NCI-H2196 treated with DMSO at 0.1 percent for 48 hours (cell line): Measurements from ENCODE around the gene HRCT1.
"Not testable (repeated sequence)": the region's sequence is repeated elsewhere in the genome, so short reads cannot be mapped to it uniquely, and the experiment has no call there.

ENCODE experiments used
- DNase-seq: peaks from one replicate; lab custom pipeline; 2025; ENCODE audit not compliant: unreplicated experiment; lab: John Stamatoyannopoulos, UW

The HRCT1 gene

DNA sequence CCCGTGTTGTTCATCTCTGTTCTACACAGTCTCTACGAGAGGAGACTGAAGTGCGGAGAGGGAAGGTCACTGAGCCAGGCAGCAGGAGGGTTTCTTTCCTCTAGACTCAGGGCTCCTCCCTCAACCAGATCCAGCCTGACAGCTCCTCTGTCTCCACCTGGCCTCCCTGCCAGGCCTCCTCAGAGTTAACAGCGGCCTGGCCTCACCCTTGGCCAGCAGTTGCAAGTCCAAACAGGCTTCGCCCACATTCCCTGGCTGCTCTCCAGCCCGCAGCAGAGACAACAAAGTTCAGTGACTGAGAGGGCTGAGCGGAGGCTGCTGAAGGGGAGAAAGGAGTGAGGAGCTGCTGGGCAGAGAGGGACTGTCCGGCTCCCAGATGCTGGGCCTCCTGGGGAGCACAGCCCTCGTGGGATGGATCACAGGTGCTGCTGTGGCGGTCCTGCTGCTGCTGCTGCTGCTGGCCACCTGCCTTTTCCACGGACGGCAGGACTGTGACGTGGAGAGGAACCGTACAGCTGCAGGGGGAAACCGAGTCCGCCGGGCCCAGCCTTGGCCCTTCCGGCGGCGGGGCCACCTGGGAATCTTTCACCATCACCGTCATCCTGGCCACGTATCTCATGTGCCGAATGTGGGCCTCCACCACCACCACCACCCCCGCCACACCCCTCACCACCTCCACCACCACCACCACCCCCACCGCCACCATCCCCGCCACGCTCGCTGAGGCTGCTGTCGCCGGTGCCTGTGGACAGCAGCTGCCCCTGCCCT, at the start of gene HRCT1:
HRCT1 (plus strand) TSS at position 291 of the 768 bp plus-strand sequence; CDS start at position 377, 86 bp downstream.
- DNase-seq: peak; percentile 93

DNA sequence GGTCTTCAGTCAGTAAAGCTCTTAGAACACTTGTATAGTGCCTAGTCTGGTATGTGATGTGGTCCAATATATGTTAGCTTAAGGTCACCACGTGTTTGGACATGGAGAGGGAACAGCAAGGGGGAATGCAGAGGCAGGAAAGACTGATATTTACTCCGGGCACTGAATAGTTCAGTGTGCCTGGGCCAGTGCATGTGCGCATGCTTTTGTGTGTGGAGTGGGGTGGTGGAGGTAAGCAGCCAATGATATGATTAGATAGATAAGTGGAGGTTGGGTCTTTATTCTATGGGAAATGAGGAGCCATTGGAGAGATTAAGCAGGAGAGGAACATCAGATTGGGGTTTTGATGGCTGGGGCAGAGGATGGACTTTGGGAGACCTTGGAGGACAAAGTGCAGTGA, 49.8 kb upstream of the HRCT1 start:
- DNase-seq: no peak

DNA sequence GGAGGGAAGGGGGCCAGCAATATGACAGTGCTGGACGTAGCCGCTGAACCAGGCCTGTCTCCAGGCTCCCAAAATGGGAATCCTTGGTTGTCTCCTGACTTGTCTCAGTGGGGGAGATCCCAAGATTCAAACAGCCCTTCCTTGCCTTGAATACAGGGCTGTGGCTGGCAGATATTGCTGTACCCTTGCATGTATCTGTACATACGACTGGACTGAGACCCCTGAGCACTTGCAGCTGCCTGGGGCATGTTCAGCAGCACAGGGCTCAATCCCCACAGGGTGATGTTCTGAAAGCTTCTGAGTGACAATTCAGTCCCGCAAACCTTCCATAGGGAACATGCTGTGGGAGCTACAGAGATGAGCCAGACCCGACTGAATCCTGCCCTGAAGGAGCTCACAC, 49.1 kb upstream of the HRCT1 start:
- no peak for DNase-seq

DNA sequence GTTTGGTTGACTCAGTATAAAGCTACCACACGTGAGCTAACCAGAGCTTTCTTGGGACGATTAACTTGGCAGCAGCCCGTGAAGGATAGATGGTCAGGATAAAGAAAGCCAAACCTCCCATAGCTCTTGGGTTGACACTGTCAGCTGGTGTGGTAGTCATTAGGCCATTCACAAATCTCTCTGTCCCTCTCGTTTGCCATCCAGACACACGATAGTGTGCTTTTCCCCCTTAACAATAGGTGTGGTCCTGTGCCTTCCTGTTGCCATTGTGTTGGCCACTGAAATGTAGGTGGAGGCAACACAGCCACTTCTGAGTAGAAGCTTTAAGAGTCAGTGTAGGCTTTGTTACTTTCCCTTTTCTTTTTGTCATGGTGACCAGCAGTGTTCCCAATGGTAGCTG, 47.5 kb upstream of the HRCT1 start:
- no peak for DNase-seq

DNA sequence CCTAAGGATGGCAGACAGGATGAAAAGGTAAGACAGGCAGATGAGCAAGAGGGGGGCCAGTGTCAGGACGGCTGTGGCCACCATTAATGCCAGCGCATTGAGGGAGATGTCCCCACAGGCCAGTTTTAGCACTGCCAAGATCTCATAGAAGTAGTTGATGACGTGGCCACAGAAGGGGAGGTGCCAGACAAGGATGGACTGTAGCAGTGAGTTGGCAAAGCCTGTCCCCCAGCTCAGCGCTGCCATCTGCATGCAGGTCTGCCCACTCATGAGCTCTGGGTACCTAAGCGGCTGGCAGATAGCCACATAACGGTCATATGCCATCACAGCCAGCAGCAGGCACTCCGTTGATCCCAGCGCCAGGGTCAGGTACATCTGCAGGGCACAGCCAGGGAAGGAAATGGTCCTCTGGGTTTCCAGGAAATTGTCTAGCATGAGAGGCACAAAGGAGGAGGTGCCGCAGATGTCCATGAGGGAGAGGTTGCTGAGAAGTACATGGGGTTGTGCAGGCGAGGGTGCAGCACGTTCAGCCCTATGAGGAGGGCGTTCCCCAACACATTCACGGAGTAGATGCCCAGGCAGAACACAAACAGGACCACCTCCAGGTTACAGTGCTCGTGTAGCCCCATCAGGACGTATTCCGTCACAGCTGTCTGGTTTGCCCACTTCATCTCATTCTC, 46.6 kb upstream of the HRCT1 start:
- DNase-seq: no peak

DNA sequence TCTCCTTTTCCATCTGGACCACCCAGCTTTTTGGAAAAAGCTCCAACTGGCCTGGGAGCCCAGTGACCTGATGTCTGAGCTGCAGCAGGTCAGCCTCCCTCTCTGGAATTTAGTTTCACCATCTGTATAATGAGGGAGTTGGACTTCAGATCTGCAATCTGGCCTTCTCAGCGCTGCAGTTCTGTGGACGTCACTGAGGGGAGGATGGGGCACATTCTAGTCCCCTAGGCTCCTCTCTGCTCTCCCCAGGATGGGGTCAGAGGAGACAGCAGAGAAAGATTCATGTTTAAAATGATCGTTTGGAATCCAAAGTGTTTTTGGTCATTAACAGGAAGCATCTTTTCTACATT, 46.0 kb upstream of the HRCT1 start:
- DNase-seq: no peak

DNA sequence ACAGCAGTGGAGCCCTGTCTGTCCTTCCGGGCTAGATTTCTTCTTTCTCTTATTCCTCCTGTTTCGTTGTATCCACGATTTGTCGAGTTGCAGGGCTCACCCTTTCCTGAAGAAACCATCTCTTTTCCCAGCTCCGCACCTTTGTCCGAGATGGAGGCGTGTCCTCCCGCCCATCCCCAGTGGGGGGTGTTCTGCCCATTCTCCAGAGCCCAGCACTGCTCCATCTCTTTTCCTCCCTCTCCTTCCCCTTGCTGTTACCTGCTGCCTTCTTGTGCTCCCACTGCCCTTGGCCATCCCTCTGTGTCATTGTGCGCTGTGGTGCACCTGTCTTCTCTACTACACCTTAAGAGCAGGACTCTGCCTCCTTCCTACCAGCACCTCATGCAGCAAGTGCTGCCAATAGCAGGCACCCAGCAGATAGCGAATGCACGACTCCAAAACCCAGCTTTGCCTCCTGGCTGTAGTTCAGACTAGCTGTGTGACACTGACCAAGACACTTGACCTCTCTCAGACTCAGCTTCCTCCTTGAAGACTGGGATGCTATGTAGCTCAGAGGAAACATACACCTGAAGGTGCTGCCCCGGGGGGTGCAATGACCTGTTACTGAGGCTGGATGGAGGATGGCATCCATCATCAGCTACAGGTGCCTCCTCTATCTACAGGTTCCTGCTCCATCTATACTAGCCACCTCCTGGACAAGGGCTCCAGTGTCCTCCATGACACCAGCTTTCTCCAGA, 44.7 kb upstream of the HRCT1 start:
- no peak for DNase-seq

DNA sequence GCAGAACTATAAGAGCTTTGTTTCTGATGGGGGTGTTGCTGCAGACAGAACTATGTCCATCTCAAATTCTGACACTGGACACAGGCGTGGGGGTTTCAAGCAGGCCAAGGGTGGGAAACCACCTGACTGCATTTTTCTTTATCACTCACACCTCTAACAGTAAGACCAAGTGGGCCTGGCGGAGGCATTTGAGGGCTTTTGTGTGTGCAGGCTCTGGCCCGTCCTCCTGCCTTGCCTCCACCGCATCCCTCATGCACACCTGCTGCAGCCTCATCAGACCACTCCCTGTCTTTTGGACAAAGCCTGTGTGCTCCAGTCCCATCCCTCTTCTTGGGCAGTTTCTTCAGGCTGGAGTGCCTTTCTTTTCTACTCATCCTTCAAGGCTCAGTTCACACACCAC, 43.7 kb upstream of the HRCT1 start:
- DNase-seq: no peak

DNA sequence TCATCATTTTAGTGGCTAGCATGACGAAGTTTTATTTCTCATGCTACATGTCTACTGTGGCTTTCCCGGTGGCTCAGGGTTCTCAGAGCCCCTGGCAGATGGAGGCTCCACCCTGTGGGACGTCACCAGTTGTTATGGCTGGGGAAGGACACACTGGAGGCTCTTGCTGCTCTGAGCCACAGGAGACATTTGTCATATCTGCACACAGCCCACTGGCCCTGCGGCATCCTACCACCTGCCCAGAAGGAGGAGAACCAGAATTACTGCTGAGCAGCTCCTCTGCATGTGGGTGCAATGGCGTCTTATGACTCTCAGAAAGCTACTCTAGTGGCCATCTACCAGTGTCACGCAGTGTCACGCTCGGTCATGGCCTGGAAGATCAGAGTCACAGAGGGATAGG, 42.4 kb upstream of the HRCT1 start:
- DNase-seq: no peak

DNA sequence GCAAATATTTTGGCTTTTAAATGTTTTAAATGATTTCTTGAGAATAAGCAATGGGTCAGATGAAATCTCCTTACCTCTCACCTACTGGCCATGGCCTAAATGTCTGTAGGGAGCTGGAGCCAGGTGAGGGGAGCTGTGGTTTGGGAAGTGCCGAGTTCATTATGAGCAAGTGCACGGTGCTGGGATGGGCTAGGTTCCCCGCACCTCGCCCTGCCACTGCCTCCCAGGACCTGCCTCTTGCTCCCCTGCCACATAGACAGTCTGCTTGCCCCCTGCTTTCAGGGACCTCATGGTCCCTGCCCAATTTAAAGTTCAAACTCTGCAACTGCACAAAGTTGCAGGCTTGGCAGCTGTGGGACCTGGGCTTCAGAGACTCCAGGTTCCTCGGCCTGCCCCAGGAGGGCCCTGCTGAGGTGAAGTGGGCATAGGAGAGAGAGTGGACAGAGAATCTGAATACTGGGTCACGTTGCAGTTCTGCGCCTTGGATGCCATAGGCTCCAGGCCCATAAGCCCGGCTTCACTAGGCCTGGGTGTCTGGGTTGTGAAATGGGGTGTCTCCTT, 41.2 kb upstream of the HRCT1 start:
- DNase-seq: no peak

DNA sequence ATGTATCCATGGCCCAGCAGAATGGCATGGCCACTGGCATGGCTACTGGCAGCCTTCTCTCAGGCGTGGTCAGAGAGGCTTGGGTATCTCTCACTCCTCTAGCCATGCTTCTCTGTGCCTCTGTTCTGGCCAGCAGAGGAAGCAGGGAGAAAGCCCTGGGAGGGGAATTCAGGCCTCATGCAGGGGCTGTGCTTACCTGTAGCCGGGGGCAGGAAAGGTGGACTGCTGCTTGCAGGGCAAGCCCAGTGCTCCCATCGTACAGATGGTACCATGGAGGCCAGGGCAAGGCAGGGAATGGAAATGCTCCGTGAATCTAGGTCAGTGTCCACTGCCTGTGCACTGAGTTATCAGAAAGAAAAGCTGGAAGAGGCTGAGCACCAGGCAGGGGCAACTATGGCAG, 38.5 kb upstream of the HRCT1 start:
- DNase-seq: no peak

DNA sequence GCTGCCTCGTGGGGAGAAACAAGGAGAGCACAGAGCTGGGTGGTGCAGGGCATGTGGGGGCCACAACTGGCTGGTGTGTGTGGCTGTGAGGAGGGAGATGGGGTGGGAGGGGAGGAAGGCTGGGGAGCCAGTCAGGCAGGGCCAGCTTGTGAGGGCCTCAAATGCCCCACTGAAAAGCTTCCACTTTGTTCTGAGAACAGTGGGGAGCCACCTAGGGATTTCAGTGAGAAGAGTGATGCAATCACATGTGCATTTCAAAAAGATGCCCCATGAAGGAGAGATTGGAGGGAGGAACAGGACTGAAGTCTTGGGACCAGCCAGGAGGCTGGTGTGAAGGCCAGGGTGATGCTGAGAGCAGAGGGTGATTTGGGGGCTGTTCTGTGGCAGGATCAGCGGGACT, 37.1 kb upstream of the HRCT1 start:
- DNase-seq: no peak

DNA sequence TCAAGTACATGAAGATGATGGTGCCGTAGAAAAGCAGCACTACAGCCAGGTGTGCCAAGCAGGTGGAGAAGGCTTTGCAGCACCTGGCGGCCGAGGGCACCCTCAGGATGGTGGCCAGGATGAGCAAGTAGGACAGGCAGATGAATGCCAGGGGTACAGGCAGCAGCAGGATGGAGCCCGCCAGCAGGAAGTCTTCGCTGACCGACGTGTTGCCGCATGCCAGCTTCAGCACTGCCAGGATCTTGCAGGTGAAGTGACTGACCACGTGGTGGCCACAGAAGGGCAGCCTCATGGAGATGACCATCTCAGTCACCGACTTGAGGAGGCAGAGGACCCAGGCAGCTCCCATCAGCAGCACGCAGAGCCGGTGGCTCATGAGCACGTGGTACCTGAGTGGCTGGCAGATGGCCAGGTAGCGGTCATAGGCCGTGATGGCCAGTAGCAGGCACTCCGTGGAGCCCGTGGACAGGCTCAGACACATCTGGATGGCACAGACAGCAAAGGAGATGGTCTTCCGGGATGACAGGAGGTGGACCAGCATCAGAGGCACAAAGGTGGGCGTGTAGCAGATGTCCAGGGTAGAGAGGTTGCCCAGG, 36.3 kb upstream of the HRCT1 start:
- peak; percentile 6 for DNase-seq

DNA sequence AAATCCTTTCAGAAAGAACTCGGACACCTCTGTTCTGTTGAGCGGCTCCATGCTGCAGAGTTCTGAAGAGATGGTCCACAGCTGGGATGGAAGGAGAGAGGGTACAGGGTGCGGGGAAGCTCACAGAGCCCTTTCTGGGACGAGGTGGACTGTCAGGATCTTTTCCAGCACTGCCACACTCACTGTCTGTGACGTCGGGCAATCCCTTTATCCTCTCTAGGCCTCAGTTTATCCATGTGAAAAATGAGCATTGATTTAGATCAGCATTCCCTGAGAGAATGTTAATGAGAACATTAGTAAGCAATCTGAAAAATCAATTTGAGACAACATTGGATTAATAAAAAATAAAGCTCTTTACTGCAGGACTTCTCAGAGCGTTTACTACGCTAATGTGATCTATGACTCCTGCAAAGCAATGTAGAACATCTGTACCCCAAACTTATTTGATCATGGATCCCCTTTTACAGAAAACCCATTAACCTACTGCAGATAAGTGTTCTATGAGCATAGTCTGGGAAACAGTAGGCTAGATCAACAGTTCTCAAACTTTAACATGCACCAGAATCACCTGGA, 35.6 kb upstream of the HRCT1 start, which contains the start of gene OR13J1:
OR13J1 (minus strand) TSS at position 51 of the 573 bp plus-strand sequence; CDS start at position 51, 0 bp downstream.
- no peak for DNase-seq

DNA sequence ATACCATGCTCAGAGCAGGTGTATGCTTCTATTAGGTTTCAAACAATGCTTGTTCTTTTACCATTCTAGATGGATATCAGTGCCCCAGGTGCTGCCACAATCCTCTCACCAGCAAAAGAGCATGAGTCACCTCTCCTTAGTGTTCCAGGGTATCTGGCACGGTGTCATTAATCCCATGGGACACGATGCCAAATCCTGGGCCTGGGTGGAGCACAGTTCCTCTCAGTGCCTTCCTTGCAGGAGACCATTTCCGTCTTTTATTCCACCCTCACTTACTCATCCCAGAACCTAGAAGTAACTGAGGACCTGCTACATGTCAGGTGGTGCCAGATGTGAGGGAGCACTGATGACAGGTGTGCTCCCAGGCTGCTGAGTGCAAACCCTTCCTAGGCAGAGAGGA, 34.5 kb upstream of the HRCT1 start:
- peak; percentile 68 for DNase-seq

DNA sequence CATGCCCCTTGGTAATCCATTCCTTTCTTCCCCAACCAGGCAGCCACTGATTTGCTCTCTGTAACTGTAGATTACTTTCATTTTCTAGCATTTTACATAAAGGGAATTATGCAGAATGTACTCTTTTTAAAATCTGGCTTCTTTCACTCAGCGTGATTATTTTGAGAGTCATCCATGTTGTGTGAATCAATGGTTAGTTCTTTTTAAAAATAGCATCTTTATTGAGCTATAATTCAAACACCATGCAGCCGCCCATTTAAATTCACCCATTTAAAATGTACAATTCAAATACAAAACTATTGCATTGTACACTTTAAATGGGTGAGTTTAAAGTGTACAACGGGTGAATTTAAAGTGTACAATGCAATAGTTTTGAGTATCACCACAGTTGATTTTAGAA, 33.5 kb upstream of the HRCT1 start:
- no peak for DNase-seq

DNA sequence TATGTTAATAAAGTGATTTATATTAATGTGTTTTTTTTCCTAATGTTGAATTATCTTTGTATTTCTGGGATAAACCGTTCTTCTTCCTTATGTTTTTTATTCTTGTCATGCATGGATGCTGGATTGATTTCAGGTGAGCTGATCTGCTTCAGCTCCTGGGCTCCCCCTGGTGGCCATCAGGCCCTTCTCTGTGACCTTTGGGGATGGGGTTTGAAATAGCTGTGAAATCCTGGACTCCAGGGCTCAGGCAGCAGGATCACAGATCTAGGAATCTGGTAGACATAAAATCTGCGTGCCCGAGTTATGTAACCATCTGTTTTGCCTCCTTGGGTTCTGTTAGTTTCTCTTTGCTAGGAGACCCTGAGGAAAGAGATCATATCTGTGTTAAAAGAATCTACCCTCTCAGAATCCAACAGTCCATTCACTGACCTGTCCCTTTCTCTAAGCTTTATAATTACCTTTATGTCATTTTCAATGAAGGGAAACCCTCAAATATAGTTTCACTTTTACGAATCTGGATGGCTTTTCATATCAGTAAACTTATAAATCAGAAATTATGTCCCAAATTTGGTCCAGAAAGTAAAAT, 23.6 kb upstream of the HRCT1 start:
- peak; percentile 53 for DNase-seq

DNA sequence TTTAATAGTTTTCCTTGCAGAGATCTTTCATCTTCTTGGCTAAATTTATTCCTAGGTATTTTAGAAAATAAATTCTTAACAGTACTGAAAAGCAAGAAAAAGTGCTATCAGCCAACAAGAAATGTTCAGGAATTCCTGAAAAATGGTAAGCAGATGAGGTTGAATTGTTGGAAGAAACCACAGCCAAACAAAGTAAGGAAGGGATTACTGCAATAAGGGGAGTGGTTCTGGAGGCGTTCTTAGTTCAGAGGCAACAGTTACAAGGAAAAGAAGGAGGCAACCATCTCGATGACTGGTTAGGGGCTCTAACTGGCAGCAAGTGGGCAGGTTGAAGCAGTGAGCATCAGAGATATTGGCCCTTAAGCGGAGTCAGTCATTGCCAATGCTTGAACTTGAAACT, 23.0 kb upstream of the HRCT1 start:
- DNase-seq: no peak

DNA sequence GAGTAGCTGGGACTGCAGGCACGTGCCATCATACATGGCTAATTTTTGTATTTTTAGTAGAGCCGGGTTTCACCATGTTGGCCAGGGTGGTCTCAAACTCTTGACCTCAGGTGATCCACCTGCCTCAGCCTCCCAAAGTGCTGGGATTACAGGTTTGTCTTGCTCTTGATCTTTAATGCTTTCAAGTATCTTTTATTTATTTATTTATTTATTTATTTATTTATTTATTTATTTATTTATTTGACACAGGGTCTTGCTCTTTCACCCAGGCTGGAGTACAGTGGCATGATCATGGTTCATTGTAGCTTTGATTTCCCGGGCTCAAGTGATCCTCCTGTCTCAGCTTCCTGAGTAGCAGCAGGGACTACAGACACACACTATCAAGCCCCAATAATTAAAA, 21.1 kb upstream of the HRCT1 start:
- not testable (repeated sequence) for DNase-seq

DNA sequence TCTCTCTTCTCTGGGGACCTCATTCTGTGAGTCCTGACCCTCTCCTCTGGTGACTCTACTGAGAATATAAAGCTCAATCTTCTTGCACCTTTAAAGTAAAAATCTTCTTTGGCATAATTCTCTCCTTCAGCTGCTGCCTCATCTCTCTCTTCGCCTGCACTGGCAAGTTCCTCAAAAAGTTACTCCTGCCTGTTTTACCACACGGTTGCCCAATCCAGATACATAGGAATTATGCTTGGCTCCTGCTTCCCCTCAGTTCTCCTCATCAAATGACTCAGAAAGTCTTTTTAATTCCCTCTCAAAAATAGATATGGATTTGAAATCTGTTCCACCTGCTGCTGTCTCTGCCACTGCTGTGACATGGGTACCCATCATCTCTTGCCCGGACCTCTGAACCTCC, 14.4 kb upstream of the HRCT1 start:
- no peak for DNase-seq

DNA sequence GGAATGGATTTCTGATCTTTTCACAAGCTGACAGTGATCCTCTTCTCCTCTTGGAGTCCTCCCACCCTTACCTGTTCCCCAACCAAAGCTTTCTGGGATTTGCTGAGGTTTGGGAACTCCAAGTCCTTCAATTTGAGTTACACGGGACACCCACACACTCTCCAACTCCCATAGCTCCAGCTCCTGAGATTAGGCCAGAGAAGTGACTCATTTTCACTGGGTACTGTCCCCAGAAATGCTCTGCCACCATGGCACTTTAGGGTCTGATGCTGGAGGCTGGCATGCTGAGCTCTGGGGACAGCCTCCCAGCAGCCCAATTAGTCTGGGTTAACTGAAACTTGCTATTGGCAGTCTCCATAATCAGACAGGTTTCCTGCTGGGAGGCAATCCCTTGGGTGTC, 14.0 kb upstream of the HRCT1 start:
- no peak for DNase-seq
